ENCODE data around the gene SUCLG2.

DNA sequence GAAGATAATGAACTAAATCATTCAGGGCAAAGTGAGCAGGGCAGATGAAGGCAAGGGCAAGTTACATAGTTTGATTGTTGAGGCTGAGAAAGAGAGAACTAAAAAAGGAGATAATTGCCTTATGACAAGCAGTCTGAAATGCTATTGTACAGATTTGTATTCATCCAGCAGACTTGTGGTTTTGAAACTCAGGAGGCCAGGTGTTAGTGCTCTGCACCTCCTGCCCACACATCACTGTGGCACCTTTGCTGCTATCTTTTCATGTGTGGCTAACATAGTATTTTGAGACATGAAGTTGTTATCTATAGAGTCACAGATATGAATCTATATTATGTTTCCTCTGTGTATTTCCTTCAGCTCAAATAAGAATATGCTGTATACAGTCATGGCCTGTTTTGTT is 24.3 kb upstream of the SUCLG2 start:
- TF ChIP-seq POLR2A (IDR thresholded peaks at IDR 0.05; ENCODE audit: low read depth, low read length) (no peak), TAF1 (IDR thresholded peaks at IDR 0.05; ENCODE audit: borderline replicate concordance, low read depth, low read length) (no peak), POLR2AphosphoS5 (IDR thresholded peaks at IDR 0.05; ENCODE audit: low read depth, low read length) (no peak)

All from GM12892 (cell line).